SU-DHL-6 (cell line): Measurements from ENCODE around the gene ACSF3.
A peak's percentile ranks its signal among the peaks of the same experiment; 100 is the strongest.

Experiments
- H2AFZ ChIP-seq: fragments of 200-600 bp; sonication (generic); 2 replicates; pipeline ENCODE4 v1.6.1; 2014; ENCODE audit warnings: low read depth, mild to moderate bottlenecking, moderate library complexity, mixed read lengths, antibody characterized with exemption, low read length; ENCODE audit not compliant: severe bottlenecking
- H3F3A ChIP-seq: fragments of 200-600 bp; shearing (Covaris generic); 2 replicates; pipeline ENCODE4 v1.6.0; 2016; ENCODE audit warnings: antibody characterized with exemption, mild to moderate bottlenecking; ENCODE audit not compliant: insufficient read depth
- H3K27ac ChIP-seq: fragments of 200-600 bp; sonication (generic); 2 replicates; pipeline ENCODE4 v1.5.1; 2016; ENCODE audit warnings: low read depth, mild to moderate bottlenecking, low read length, moderate library complexity, mixed read lengths
- H3K27me3 ChIP-seq: fragments of 200-600 bp; sonication (generic), shearing (Covaris generic); 2 replicates; pipeline ENCODE4 v1.6.0; 2014; ENCODE audit warnings: mild to moderate bottlenecking, low read length
- H3K36me3 ChIP-seq: fragments of 200-600 bp; sonication (generic); 2 replicates; pipeline ENCODE4 v1.6.1; 2014; ENCODE audit warnings: mild to moderate bottlenecking, low read length, mixed read lengths
- H3K4me2 ChIP-seq: fragments of 300-600, 200-600 bp; shearing (Covaris generic), sonication (generic); 2 replicates; pipeline ENCODE4 v1.6.0; 2014; ENCODE audit warnings: low read length, low read depth, mild to moderate bottlenecking; ENCODE audit not compliant: poor library complexity, severe bottlenecking
- H3K4me3 ChIP-seq: fragments of 200-600 bp; sonication (generic); 2 replicates; pipeline ENCODE4 v1.5.1; 2014; ENCODE audit warnings: antibody characterized with exemption, low read length, mild to moderate bottlenecking, mixed read lengths; ENCODE audit not compliant: insufficient read depth, poor library complexity, severe bottlenecking
- H3K79me2 ChIP-seq: fragments of 200-600 bp; sonication (generic); 2 replicates; pipeline ENCODE4 v1.6.1; 2014; ENCODE audit warnings: mild to moderate bottlenecking, low read length, moderate library complexity; ENCODE audit not compliant: insufficient read depth
- H3K9ac ChIP-seq: fragments of 200-600 bp; sonication (generic); 2 replicates; pipeline ENCODE4 v1.7.0; 2014; ENCODE audit warnings: mild to moderate bottlenecking, low read length
- H3K9me2 ChIP-seq: fragments of 200-600 bp; sonication (generic); replicated peaks from 2 replicates; pipeline ENCODE4 v1.6.1; 2014; ENCODE audit warnings: low read length; ENCODE audit not compliant: insufficient read depth
- H3K9me3 ChIP-seq: fragments of 200-600 bp; sonication (generic); 2 replicates; pipeline ENCODE4 v1.6.1; 2014; ENCODE audit warnings: low read length, mixed read lengths; ENCODE audit not compliant: insufficient read depth
- H4K20me1 ChIP-seq: fragments of 200-600 bp; sonication (generic); 2 replicates; pipeline ENCODE4 v1.6.1; 2014; ENCODE audit warnings: low read depth, mild to moderate bottlenecking, antibody characterized with exemption, low read length, moderate library complexity, mixed read lengths
- CTCF ChIP-seq: fragments of 200-600 bp; sonication (generic); IDR thresholded peaks from one replicate; pipeline ENCODE4 v1.5.1; 2017; ENCODE audit warnings: antibody characterized with exemption, mild to moderate bottlenecking, low read length, moderate library complexity; ENCODE audit not compliant: insufficient read depth, poor library complexity, severe bottlenecking
- EZH2phosphoT487 ChIP-seq: fragments of 200-600 bp; sonication (generic), shearing (Covaris generic); conservative IDR thresholded peaks from 2 replicates; pipeline ENCODE4 v1.6.1; 2018; ENCODE audit warnings: mild to moderate bottlenecking, antibody characterized with exemption, low read length, moderate library complexity, mixed read lengths

Gene ACSF3

GRCh38 chr16:89094880-89095258 is 1.2 kb downstream of the ACSF3 start:
- no peaks in the 10 kb centered on the region for H3K9me3 ChIP-seq
- peak overlapping the region; percentile 98 for H3K9ac ChIP-seq
- TF ChIP-seq EZH2phosphoT487 (no peak), CTCF (no peak)
- H3K27me3 ChIP-seq, result no peaks in the 10 kb centered on the region
- no peaks in the 10 kb centered on the region for H3K9me2 ChIP-seq
- peaks cover 47% of the 10 kb centered on the region for H3F3A ChIP-seq
- H2AFZ ChIP-seq, result no peak overlapping the region
- H4K20me1 ChIP-seq, result no peaks in the 10 kb centered on the region
- peak overlapping the region; percentile 99 for H3K27ac ChIP-seq
- H3K4me3 ChIP-seq, result peak overlapping the region; percentile 77
- peaks cover 43% of the 10 kb centered on the region for H3K79me2 ChIP-seq
- H3K4me2 ChIP-seq, result peak overlapping the region; percentile 86
- H3K36me3 ChIP-seq, result 0 out of 2 replicates have a peak, but pooled peaks cover 3% of the 10 kb centered on the region

- Histone ChIP-seq H3K9me2 (no peaks in the 10 kb centered on the region), H3F3A (peaks cover 47% of the 10 kb centered on the region), H4K20me1 (no peaks in the 10 kb centered on the region), H3K36me3 (0 out of 2 replicates have a peak, but pooled peaks cover 3% of the 10 kb centered on the region), H3K4me3 (peak overlapping the region; percentile 77), H2AFZ (no peak overlapping the region), H3K79me2 (peaks cover 50% of the 10 kb centered on the region), H3K27me3 (no peaks in the 10 kb centered on the region), H3K9me3 (no peaks in the 10 kb centered on the region), H3K4me2 (peak overlapping the region; percentile 86), H3K27ac (peak overlapping the region; percentile 99), H3K9ac (peak overlapping the region; percentile 98)
- TF ChIP-seq CTCF (no peak), EZH2phosphoT487 (no peak)
Observed at GRCh38 chr16:89095491-89095951, 1.9 kb downstream of the ACSF3 start.

- H3K9me3 ChIP-seq, result no peaks in the 10 kb centered on the region
- H3K27ac ChIP-seq, result peak overlapping the region; percentile 99
- peak overlapping the region; percentile 98 for H3K9ac ChIP-seq
- H3K79me2 ChIP-seq, result peaks cover 56% of the 10 kb centered on the region
- no peaks in the 10 kb centered on the region for H4K20me1 ChIP-seq
- no peak overlapping the region for H2AFZ ChIP-seq
- H3F3A ChIP-seq, result peaks cover 47% of the 10 kb centered on the region
- no peaks in the 10 kb centered on the region for H3K9me2 ChIP-seq
- no peak for TF ChIP-seq EZH2phosphoT487
- TF ChIP-seq CTCF, result no peak
- peak overlapping the region; percentile 86 for H3K4me2 ChIP-seq
- no peaks in the 10 kb centered on the region for H3K27me3 ChIP-seq
- 0 out of 2 replicates have a peak, but pooled peaks cover 3% of the 10 kb centered on the region for H3K36me3 ChIP-seq
- peak overlapping the region; percentile 44 for H3K4me3 ChIP-seq
Observed at GRCh38 chr16:89096042-89096717, 2.5 kb downstream of the ACSF3 start.
